Measurements from ENCODE around the gene MANSC4. TPM values are rescaled to one million over a fixed set of nuclear protein-coding genes. Genes with fewer than 3 reads are reported as not detected.

The MANSC4 gene
- total RNA-seq, 1 experiment from 2014 or later = not detected

DNA sequence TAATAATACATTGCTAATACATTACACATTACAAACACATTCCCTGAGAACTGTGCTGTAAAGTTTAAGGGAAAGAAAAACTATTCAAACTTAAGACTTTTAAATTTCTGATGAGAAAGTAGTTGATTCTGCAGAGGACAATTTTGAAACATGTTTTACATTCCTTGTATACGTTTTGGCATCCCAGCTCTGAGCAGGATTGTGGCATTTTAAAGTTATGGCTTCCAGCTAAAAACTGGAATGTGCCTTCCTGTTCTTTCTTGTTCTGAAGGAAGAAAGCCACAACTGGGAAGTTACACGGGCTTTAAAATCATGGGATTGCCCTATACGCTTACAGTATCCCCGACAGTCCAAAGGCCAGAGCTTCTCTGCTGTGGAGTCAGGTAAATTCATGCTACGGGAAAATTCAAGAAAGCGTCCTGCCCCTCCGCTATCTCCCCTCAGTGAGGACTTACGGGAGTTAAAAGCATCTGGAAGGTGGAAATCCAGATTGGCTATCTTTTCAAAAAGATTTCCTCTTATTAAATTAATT lies 10.8 kb downstream of the MANSC4 start:
- H3K4me3 ChIP-seq (ENCODE audit: low read depth in 2 of 2, low read length in 2 of 2) = no peak overlapping the region
- H3K27me3 ChIP-seq (ENCODE audit: control insufficient read depth, insufficient read depth, low read length) = no peaks in the 10 kb centered on the region
- ChIA-PET POLR2A (no interaction called here), CTCF (interaction anchor here (0.6 kb wide), 1 partner anchor 9 kb away, joined by 6 read pairs; no protein-coding TSS in a partner anchor)
- no peaks in the 10 kb centered on the region for H3K36me3 ChIP-seq (ENCODE audit: control insufficient read depth, insufficient read depth, low read length)
- DNase-seq (ENCODE audit: low read depth, low spot score) (no peak), ATAC-seq (no peak)
- no peaks in the 10 kb centered on the region for H3K9me3 ChIP-seq (ENCODE audit: control insufficient read depth, insufficient read depth, low read depth, low read length)
- TF ChIP-seq TCF7L2 (IDR thresholded peaks at IDR 0.05; ENCODE audit: low read depth, low read length) (no peak), SIN3A (IDR thresholded peaks at IDR 0.05; ENCODE audit: borderline replicate concordance, insufficient read depth, low read depth, low read length) (no peak), REST (IDR thresholded peaks at IDR 0.05; ENCODE audit: insufficient read depth in 1 of 2, low read depth in 2 of 2, low read length in 1 of 2) (no peak), CTCF (IDR thresholded peaks at IDR 0.05) (no peak), POLR2AphosphoS5 (IDR thresholded peaks at IDR 0.05; ENCODE audit: low read depth, low read length) (no peak)
- in situ Hi-C loops (cut with HindIII; ENCODE audit: low pct_unique_long_range_greater_than_20kb, low sequenced_read_pairs) = no loop called here
- no peak overlapping the region for H3K27ac ChIP-seq (ENCODE audit: low read length)
- no TSS peak for BruUV-seq (replicated peaks)
- H3K4me1 ChIP-seq (ENCODE audit: control insufficient read depth, insufficient read depth, low read length) = no peaks in the 10 kb centered on the region; the same call in 1 of the 2 replicates
- intact Hi-C loops (cut with micrococcal nuclease; ENCODE audit: unreplicated experiment) = no loop called here

GRCh38 chr12:27766587-27766986 lies 13.4 kb downstream of the MANSC4 start:
- intact Hi-C loops (cut with micrococcal nuclease; ENCODE audit: unreplicated experiment) (no loop called here), in situ Hi-C loops (cut with HindIII; ENCODE audit: low pct_unique_long_range_greater_than_20kb, low sequenced_read_pairs) (no loop called here)
- no peaks in the 10 kb centered on the region for H3K27me3 ChIP-seq (ENCODE audit: control insufficient read depth, insufficient read depth, low read length)
- DNase-seq (ENCODE audit: low read depth, low spot score) (no peak), ATAC-seq (no peak)
- no peak overlapping the region for H3K4me3 ChIP-seq (ENCODE audit: low read depth in 2 of 2, low read length in 2 of 2)
- TF ChIP-seq CTCF (IDR thresholded peaks at IDR 0.05) = no peak
- no peak for TF ChIP-seq POLR2AphosphoS5 (IDR thresholded peaks at IDR 0.05; ENCODE audit: low read depth, low read length)
- TF ChIP-seq TCF7L2 (IDR thresholded peaks at IDR 0.05; ENCODE audit: low read depth, low read length) = no peak
- no peak for TF ChIP-seq SIN3A (IDR thresholded peaks at IDR 0.05; ENCODE audit: borderline replicate concordance, insufficient read depth, low read depth, low read length)
- no peak for TF ChIP-seq REST (IDR thresholded peaks at IDR 0.05; ENCODE audit: insufficient read depth in 1 of 2, low read depth in 2 of 2, low read length in 1 of 2)
- H3K9me3 ChIP-seq (ENCODE audit: control insufficient read depth, insufficient read depth, low read depth, low read length) = no peaks in the 10 kb centered on the region
- no peaks in the 10 kb centered on the region for H3K36me3 ChIP-seq (ENCODE audit: control insufficient read depth, insufficient read depth, low read length)
- no peaks in the 10 kb centered on the region for H3K4me1 ChIP-seq (ENCODE audit: control insufficient read depth, insufficient read depth, low read length)
- POLR2A ChIA-PET = no interaction called here
- BruUV-seq (replicated peaks) = no TSS peak
- H3K27ac ChIP-seq (ENCODE audit: low read length) = no peak overlapping the region
- CTCF ChIA-PET = no interaction called here
